22Rv1 (cell line): ENCODE data around the gene CDKN1B.

Experiments
- CTCF ChIP-seq: fragments of 450-650 bp; IDR thresholded peaks from 2 replicates; pipeline ENCODE4 v1.5.1; 2017; ENCODE audit warnings: mild to moderate bottlenecking
- ZFX ChIP-seq: fragments of 450-650 bp; IDR thresholded peaks from 2 replicates; pipeline ENCODE4 v1.6.1; 2017; ENCODE audit warnings: antibody characterized with exemption, borderline replicate concordance

- no peak for TF ChIP-seq CTCF
- TF ChIP-seq ZFX: no peak
Observed at GRCh38 chr12:12717586-12718380, 615 bp downstream of the CDKN1B start.
